Left hindlimb (tissue), 1 donor: ENCODE data around the gene MICAL2.

Source experiments
- DNase-seq: peaks from one replicate; pipeline ENCODE4 v3.0.0-alpha.2; 2018

MICAL2 gene

DNA sequence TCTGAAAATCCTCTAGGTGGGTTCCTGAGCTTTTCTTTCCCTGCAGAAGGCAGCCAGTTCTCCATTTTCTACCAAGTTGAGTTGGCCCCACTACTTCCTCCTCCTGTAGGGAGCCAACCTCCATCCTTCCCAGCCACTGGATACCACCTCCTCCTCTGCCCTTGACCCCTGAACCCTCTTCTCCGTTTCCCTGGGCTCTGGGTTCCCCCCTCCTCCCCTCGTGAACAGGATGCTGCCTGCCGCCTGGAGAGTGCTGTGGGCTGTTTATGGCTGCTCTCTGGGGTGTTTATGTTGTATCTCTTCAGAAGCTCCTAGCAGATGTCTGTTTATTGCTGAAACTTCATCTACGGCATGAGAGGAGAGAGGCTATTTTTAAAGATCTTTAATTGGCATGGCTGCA, 8.6 kb downstream of the MICAL2 start:
- no peak for DNase-seq

DNA sequence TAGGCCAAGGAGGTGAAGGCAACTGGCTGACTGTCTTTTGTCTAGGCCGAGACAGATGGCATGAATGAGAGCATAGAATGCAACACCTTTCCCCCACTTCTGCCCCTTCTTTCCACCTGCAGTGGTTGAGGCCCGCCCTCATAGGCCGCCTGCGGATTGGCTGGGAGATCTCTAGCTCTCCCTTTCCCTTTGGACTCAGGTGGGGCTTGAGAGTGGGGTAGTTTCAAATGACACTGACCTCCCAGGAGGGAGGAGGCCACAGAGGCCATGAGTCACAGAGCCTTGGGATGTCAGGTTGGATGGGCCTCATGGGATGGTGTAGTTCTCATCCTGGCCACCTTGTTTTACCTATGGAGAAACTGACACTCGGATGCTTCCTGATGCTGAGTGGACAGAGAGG, 9.1 kb downstream of the MICAL2 start:
- DNase-seq, result no peak

DNA sequence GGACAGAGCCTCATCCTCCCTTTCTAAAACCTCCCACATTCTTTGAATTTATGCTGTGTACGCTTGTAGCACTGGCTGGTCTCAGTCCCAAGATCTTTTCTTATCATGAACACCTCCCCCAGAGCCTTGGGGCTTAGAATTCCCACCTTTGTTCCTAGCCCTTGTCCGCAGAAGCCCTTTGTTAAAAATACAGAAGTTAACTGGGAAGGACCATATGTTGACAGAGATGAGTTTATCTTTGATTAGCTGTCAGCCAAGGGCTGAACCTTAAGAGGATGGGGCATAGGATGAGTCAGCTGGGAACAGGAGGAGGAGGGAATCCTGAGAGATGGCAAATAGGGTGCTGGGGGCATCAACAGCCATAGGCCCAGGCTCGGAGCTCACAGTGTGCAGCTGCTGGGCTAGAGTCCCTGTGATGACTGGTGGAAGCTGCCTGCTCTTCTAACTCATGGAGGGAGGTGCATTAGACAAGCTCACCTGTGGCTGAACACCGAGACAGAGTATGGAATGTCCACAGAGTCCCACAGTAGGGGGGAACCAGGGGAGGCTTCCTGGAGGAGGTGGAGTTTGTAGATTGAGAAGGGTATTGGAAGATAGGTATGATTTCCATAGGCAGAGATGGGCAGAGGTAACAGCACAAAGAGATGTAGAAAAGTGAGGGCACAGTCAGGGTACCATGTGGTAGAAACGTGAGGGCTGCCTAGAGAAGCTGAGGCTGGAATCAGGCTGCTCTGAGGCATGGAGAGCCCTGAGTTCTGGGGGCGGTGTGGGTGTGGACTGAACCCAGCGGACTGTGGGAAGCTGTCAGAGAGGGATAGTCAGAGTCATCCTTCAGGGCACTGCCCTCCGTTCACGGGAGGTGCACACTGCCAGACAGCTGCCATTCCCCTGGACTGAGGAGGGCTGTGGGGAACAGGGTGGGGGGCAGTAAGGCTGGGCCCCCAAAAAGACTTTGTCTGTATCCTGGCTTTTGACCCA, 9.9 kb downstream of the MICAL2 start:
- no peak for DNase-seq

DNA sequence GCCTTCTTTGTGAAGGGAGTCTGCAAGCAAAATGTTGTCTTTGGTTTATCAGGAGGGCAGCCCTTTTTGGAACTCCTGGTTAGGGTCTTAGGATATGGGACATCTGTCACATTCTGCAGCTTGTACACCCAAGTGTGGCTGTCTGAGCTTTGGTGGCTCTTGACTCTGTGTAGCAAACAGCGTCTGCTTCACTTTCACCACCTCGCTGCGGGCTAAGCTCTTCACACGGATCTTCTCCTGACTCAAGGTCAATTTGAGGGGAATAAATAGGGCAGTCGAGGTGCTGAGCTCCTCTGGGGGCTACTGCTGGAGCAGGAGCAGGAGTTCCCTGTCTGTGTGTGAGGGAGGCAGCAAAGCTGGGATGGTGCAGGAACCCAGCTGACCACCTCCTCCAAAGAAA, 10.6 kb downstream of the MICAL2 start:
- DNase-seq, result no peak

DNA sequence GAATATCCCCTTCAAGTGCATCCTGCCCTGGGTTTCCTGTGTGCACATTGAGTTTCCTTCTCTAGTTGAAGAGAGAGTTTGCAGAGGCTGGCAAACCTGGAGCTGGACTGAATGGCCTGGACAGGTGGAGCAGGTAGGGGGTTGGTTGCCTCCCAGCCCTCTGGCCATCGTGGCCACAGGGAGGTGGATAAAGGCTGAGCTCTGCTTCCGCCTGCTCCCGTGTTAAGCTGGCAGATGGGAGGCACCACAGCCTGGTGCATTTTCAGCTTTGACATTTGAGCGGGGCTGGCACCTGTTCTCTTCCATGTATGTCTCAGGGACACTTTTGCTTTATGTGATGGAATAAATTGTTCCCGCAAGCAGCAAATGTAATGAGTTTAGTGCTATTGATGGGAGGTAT, 11.1 kb downstream of the MICAL2 start:
- no peak for DNase-seq

DNA sequence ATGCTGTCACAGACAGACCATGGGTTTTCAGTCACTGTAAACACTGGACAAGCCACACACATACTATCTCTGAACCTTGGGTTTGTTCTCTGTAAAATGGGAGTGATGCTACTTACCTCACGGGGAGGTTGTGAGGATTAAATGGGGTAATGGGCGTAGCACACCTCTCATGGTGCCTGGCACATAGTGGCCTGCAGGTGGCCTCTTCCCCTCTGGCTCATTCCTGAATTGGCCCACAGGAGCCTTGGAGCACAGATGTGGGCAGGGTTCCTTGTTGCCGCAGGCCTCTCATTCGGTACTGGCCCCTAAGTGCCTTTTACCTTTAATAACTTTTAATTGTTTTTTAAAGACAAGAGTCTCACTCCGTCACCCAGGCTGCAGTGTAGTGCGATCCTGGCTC, 11.7 kb downstream of the MICAL2 start:
- no peak for DNase-seq

DNA sequence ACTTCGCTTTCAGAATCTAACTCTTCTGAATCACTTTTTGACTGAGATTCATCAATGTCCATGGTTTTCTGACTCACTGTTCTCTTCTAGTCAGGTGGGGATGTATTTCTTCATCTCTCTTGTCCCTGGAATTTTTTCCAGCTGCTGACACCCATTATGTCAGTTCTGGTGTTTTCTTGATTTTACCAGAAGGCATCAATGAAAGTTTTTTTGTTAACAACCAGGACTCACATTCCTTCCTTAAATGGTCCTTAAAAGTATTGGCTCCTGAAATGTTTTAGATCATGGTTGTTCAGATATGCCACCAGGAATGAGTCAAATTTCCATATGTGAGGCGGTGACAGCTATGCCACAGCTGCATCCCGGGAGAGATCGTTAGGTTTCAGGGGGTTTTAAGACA, 12.9 kb downstream of the MICAL2 start:
- DNase-seq, result no peak

DNA sequence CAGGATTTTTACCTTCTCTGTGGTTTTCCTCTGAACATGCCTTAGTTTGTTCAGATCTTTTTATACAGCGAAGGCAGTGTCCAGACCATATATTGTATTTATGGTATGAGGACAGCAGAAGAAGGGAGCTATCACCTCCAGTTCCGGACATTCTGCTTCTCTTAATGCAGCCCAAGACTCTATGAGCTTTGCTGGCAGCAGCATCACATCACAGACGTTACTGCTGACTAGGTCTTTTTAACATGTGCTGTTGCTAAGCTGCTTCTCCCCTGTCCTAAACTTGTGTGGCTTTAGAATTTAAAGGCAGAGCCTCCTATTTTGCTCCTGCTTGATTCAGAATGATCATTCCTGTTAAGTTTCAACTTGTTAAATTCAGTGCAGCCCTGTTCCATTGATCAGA, 13.4 kb downstream of the MICAL2 start:
- no peak for DNase-seq

DNA sequence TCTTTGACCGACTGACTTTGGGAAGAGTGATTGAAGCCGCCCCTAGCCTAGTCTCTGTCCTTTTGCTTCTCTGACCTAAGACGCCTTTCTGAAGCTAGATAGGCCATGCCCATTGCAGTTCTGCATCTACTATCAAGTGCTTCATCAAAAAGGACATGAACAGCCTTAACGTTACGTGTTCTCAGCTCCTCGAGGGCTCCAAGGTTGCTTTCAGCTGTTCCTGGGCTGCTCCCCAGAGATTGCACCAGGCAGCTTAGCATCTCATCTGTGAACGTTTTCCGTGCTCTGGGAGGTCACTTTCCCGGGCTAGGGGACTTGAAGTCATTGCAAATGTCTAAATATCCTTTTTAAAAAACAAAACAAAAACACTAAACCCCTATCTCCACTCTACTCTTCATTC, 13.9 kb downstream of the MICAL2 start:
- no peak for DNase-seq

DNA sequence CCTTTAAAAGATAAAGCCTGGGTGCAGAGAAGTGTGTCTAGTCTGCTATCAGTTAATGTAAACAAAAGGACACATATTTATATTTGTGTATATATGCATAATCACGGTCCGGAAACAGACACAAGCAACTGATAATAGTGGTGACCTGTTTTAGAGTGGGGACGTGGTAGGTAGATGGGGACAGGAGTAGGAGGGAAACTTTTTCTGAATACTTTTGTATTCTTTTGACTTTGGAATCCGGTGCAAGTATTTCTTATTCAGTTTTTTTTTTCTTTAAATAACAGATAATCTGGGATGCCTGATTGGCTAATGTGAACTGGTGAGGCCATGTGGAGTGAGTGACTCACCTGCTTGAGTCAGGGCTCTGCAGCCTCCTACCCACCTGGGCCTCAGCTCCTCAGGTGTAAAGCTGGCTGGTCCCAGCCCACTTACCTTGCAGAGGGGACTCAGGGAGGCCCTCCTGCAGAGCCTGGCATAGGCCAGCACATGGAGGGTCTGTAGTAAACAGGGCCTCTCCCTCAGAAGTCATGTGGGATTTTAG, 15.3 kb downstream of the MICAL2 start:
- DNase-seq, result no peak

DNA sequence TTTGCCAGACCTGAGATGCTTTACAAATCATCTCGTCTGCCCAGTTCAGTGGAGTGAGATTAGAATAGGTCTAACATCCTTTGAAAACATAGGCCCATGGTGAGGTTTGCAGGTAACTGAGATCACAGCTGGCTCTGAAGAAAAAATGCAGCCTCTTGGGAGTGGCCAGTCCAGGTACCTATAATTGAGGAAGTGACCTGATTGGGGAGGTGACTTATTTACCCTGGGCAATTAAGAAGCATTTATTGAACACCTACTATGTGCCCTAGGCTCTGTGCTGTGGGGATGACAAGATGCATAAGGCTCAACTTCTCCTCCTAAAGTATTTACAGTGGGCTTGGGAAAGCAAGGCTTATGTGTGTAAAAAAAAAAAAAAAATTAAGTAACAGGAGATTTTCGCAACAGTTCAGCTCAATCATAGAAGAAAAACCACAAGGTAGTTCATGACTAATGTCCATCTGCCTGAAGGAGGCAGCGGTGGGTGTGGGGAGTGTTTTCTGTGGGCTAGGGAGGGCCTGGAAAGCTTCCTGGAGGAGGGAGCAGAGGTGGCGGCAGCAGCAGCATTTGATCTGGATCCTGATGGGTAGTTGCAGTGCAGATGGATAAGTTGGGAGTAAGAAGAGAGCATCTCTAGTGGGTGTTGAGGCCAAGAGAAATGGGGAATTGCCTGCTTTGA, 16.1 kb downstream of the MICAL2 start:
- no peak for DNase-seq

DNA sequence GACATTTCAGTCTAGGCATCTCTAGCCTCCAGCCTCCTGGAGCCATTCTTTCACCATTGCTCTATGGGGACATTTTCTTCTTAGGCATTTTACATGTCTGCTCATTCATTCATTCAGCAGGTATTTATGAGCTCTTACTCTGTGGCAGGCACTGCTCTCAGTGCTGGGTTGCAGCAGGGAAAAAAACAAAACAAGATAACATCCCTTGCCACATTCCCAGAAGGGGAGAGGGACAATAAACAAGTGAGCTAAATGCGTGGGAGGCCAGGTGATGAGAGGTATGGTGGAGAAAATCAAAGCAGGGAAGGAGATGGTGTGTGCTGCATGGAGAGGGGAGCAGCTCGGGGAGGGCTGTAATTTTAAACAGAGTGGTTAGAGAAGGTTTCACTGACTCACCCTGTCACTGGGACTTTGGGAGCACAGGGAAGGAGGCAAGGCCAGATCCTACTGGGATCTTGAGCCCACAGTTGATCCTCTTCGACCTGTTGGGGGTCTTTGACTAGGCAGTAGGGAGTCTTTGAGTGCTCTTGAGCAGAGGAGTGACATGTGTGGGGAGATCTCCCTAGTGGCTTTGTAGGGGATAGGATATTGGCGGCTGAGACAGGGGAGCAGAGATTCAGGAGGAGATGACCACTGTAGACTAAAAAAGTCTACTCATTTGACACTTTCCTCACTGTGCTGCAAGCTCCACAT, 17.0 kb downstream of the MICAL2 start:
- DNase-seq, result no peak

DNA sequence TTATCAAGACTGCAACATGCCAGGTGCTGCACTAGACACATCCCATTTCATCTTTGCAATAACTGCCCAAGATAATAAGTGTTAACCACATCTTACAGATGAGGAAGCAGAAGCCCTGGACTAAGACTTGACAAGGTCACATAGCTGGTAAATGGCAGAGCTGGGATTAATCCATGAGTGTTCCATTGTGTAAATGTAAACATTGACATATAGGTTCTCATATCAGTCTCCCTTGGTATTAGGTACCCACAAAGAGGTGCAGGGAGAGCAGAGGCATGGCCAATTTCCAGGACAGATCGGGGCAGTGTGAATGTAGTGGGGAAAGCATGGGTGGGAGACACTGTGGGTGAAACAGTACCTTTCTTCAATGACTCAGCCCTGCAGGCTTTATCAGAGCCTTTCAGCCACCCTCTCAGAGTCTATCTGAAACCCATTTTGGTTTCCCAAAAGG, 17.9 kb downstream of the MICAL2 start:
- no peak for DNase-seq

DNA sequence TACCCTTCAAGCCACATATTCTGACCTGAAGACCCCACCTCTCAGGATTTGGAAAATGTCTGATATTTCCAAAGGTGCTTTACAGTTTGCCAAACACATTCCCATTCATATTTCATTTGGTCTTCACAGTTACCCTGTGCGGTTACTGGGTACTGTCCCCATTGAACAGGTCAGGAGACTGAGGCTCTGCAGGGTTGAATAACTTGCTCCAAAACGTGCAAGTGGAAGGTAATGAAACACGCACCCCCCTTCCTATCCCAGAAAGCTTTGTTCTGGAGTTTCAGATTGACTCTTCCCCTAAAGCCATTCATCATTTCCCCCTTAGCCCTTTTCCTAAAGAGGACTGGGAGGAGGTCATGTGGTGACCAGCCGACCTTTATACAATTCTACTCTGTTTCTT, 18.8 kb downstream of the MICAL2 start:
- no peak for DNase-seq

DNA sequence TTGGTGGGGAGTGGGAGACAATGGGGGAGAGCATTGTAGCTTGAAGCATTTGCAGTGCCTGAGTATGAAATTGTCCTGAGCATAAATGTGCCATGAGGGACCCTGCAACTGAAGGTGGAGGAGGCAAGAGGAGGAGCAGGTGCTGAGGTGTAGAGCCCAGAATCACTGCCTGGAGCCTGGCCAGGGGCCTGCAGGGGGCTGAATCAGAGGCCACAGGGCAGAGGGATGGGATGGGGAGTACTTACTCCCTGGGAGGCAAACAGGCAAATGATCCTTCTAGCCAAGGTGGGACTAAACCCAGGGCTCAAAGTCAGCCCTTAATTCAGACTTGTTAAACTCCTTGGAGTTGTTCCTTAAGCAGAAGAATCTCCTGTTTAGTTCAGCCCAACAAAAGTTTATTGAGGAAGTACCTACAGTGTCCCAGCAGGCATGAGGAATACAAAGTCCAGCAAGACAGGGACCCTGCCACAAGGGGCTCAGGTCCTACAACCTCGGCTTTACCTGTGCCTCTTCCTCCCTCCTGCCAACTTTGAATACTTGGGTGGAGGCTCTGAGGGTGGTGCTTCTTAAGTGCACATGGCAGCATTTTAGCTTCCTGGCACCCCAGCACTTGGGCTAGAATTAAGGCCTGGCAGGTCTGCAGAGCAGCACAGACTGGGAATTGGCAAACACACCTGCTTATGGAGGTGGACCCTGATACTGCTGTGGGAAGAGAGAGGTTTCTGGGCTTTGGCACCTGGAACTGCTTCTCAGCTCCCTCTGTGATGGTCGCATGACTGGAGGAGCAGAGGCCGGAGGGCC, 20.0 kb downstream of the MICAL2 start:
- no peak for DNase-seq

DNA sequence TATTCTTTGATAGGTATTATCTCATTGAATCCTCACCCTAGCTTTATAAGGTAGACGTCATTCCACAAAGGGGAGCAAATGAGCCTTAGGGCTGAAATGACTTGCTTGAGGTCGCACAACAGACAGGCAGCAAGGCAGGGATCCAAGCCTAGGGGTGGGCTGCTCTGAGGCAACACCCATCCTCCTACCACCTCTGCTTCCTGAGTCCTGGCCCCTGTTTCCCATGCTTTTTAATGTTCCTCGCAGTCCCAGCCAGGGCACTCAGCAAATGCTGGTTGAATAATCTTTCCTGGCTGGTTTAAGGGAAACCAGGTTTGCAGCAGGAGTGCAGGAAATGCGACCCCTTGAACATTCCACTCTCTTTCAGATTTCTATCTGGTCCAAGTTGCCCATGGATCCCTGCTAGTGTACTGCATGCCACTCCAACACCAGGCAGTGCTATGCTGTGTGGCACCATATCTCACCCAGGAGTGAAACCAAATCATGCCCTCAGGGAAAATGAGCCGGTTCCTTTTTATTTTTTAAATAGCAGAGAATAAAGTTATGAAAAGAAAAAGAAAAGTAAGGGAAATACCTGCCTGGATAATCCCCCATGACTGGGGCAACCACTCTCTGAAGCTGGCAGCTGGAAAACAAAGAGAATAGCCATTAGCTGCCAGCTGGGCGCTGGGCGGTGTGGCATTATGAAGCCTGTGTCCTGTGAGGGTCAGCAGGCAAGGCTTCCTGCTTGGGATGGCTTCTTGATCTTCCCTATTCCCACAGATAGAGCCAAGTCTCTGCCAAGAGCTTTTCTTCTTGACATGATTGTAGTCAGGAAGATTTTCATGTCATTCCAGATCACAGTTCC, 21.8 kb downstream of the MICAL2 start:
- no peak for DNase-seq

DNA sequence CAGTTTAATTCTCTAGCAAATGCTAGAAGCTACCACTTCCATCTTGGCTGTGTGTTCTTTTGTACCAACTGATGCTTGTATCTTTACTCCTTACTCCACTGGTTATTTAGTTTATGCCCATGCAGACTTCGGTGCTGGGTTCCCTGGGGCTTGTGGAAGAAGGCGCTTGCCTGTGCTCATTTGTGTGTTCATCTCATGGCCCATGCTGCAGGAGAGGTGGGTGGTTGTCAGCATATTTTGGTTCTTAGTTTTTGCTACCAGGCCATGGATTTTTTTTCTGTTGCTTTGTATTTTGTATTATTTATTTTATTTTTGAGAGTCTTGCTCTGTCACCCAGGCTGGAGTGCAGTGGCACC, 22.4 kb downstream of the MICAL2 start:
- DNase-seq, result no peak

DNA sequence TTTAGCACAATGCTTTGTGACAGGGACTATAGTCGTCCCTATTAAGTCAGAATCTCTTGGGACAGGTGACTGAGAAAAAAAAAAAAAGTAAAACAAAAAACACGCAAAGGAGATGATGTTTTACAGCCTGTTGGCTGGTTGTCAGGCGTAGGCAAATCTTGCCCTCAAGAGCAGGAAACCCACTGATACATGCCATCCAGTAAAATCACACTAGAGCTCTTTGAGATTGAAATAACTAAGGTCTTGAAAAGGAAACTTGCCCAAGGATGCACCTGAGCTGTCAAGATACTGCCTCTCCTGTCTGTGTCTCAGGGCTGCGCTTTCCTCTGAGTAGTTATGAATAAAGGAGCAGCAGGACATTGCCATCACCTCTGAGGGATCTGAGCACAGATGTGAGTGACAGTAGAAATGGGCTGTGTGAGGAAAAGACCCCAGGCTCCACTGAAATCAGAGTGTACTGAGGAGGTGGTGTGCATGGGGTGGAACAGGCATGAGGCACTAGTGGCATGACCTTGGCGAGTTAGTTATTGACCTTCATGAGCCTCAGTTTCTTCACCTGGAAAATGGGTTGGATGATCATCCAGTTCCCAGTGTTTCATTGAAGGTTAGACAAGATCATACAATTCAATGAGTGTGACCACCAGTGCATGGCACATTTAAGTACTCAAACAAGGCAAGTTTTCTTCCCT, 23.3 kb downstream of the MICAL2 start:
- DNase-seq, result no peak

DNA sequence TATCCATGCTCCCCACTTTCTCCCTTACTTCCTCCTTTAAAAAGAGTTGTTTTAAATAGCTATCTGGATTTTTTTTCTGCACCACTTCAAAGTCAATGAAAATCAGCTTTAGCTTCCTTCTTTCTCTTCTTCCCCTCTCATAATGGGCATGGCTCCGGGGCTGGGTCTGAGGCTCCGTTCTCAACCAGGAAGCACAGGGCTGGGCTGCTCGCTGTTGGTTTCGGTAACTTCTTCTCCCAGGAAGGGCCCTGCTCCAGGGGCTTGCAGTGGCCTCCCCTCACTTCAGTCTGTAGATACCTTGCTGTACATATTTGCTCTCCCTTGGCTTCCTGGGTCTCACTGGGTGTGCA, 23.8 kb downstream of the MICAL2 start:
- no peak for DNase-seq

DNA sequence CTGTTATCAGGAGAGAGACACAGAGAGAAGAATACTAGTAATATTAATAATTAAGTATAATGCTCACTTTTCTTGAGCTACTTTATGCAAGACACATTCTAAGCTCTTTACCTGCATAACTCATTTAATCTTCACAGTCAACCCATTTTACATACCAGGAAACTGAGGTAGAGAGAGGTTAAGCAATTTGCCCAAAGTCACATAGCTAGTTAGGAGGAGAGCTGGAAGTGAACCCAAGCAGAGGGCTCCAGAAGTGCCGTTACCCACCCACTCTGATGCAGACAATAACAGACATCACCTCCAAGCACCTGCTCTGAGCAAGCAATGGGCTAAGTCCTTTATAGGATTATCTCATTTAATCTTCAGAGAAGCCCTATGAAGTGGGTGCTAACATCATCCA, 24.8 kb downstream of the MICAL2 start:
- DNase-seq, result no peak
